K562 (cell line): ENCODE data around the gene TRIO. TPM values are rescaled to one million over a fixed set of nuclear protein-coding genes. Genes with fewer than 3 reads are reported as not detected.
A peak's percentile ranks its signal among the peaks of the same experiment; 100 is the strongest.

ENCODE experiments used
- ARID1B ChIP-seq: fragments of 450-650 bp; IDR thresholded peaks from 2 replicates; pipeline ENCODE4 v1.6.1; 2016; ENCODE audit warnings: antibody characterized with exemption, mild to moderate bottlenecking, inconsistent platforms
- CHD7 ChIP-seq: fragments of 200-600 bp; sonication (generic); IDR thresholded peaks from one replicate; pipeline ENCODE4 v1.6.1; 2012; ENCODE audit warnings: mild to moderate bottlenecking, low read depth, low read length, inconsistent platforms
- CTBP1 ChIP-seq: fragments of 450-650 bp; IDR thresholded peaks from 2 replicates; pipeline ENCODE4 v1.6.1; 2016; ENCODE audit warnings: borderline replicate concordance
- EP400 ChIP-seq: fragments of 450-650 bp; IDR thresholded peaks from 2 replicates; pipeline ENCODE4 v1.6.1; 2017; ENCODE audit warnings: antibody characterized with exemption, mild to moderate bottlenecking, moderate library complexity
- GATAD2B ChIP-seq: fragments of 450-650 bp; IDR thresholded peaks from 2 replicates; pipeline ENCODE4 v1.6.1; 2017; ENCODE audit warnings: mild to moderate bottlenecking, borderline replicate concordance
- HDAC3 ChIP-seq: fragments of 450-650 bp; IDR thresholded peaks from 2 replicates; pipeline ENCODE4 v1.6.1; 2018; ENCODE audit warnings: borderline replicate concordance, mild to moderate bottlenecking, moderate library complexity; ENCODE audit not compliant: partially characterized antibody
- MYNN ChIP-seq, 2 experiments: sonication (generic); formaldehyde crosslinking in 1 of 2; IDR thresholded peaks; 2 replicates each; pipeline versions ENCODE4 v1.5.0 to v1.6.1; 2016 to 2020; ENCODE audit warnings: antibody characterized with exemption in 1 of 2, missing genetic modification reagents in 1 of 2
- POLR2A ChIP-seq: fragments of 450-650 bp; conservative IDR thresholded peaks from 2 replicates; pipeline ENCODE4 v1.6.1; 2016
- ZBTB12 ChIP-seq: fragments of 250-450 bp; sonication (Bioruptor Pico); IDR thresholded peaks from 2 replicates; pipeline ENCODE4 v1.4.0; 2020
- ZFP36 ChIP-seq: fragments of 150-350 bp; IDR thresholded peaks from 2 replicates; pipeline ENCODE4 v1.6.1; 2018; ENCODE audit warnings: low read length, low read depth; ENCODE audit not compliant: partially characterized antibody
- ZNF239 ChIP-seq: fragments of 250-450 bp; sonication (Bioruptor Pico); IDR thresholded peaks from 2 replicates; pipeline ENCODE4 v1.4.0; 2020; ENCODE audit warnings: mild to moderate bottlenecking
- ZNF41 ChIP-seq: fragments of 250-450 bp; sonication (Bioruptor Pico); conservative IDR thresholded peaks from 2 replicates; pipeline ENCODE4 v1.4.0; 2020; ENCODE audit warnings: mild to moderate bottlenecking
- polyA plus RNA-seq, 8 experiments: library from polyadenylated mRNA; depleted of rRNA in 4 of 8; stranded (reverse) in 5 of 8; unstranded in 3 of 8; fragments of >200 nt; fragmentation: Nextera tagmentation in 2 of 8; fragmentation: Illumina TruSeq in 1 of 8; extraction: Ambion mirVana in 2 of 8; extraction: Trizol in 1 of 8; gene quantifications; 2 replicates each; pipeline versions ENCODE4 v1.2.1 to v1.2.3, GENCODE V29; 2011 to 2014; ENCODE audit warnings: inconsistent platforms in 1 of 8, missing spikeins in 1 of 8
- total RNA-seq, 7 experiments: library from RNA; depleted of rRNA in 6 of 7; stranded (reverse); fragments of >200 nt in 6 of 7; fragmentation: Illumina TruSeq in 2 of 7; extraction: Trizol in 2 of 7; gene quantifications; 2 replicates each; pipeline versions ENCODE4 v1.2.1 to v1.2.3, GENCODE V29; 2011 to 2021; ENCODE audit warnings: low replicate concordance in 1 of 7
- TF ChIP-seq, protein P1 (sequence below): sonication (generic); formaldehyde crosslinking; IDR thresholded peaks from 2 replicates; pipeline ENCODE4 v1.8.1; 2022; ENCODE audit warnings: missing genetic modification reagents
- TF ChIP-seq, protein P2 (sequence below): fragments of 250-450 bp; sonication (Bioruptor Pico); IDR thresholded peaks from 2 replicates; pipeline ENCODE4 v1.6.1; 2021; ENCODE audit warnings: mild to moderate bottlenecking

TRIO gene
- total and polyA plus RNA-seq, 9 of the 15 experiments (the other 6 are each of a cell fraction or from before 2014, with no cell fraction given) = 0.24 to 5.0 (median 1.1) TPM

DNA sequence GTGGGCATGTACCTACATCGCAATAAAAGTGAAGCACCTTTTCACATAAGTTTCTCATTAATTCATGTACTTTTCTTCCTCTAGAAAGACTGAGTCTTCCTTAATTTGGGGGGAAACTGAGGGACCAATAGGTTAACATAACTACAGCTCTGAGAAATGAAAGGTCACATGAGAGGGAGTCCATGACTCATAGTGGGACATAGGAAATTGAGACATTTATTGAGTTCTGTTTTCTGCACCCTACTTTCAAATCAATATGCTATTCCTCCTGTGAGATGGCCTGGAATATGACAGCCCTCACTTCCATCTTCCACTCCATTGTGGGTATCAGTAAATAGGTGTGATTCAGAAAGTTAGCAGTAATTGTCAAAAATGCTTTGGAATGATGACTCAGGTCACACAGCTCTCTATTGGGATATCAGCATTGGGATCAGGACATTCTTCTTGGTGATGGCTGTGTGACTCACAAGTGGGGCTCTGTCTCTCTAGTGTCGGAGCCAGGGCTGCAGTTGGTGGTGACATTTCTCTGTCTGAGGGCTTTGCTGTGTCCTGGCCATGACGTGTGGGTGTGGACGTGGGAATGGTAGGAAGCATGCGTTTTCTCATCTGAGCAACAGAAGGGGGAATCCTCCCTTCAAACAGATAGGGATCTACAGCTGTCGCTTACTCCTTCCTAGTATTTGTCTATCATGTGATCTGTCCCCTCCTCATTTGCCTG, 125.0 kb downstream of the TRIO start (continued):
- TF ChIP-seq EP400 = peak; percentile 26; the same call in 1 of the 2 replicates
- TF ChIP-seq HDAC3 = peak; percentile 40
- peak; percentile 8 for TF ChIP-seq ZFP36
- TF ChIP-seq, protein P1, sequence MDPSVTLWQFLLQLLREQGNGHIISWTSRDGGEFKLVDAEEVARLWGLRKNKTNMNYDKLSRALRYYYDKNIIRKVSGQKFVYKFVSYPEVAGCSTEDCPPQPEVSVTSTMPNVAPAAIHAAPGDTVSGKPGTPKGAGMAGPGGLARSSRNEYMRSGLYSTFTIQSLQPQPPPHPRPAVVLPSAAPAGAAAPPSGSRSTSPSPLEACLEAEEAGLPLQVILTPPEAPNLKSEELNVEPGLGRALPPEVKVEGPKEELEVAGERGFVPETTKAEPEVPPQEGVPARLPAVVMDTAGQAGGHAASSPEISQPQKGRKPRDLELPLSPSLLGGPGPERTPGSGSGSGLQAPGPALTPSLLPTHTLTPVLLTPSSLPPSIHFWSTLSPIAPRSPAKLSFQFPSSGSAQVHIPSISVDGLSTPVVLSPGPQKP (CRISPR knock-in tag) = no peak
- no peak for TF ChIP-seq POLR2A
- 0 out of 2 replicates have a peak, but pooled peaks have one; percentile 34 for TF ChIP-seq ZBTB12
- peak; percentile 43; the same call in 1 of the 2 replicates for TF ChIP-seq MYNN (IDR thresholded peaks at IDR 0.05)
- no peak for TF ChIP-seq MYNN (CRISPR knock-in tag; IDR thresholded peaks at IDR 0.05)
- TF ChIP-seq, protein P2, sequence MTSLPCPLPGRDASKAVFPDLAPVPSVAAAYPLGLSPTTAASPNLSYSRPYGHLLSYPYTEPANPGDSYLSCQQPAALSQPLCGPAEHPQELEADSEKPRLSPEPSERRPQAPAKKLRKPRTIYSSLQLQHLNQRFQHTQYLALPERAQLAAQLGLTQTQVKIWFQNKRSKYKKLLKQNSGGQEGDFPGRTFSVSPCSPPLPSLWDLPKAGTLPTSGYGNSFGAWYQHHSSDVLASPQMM (CRISPR knock-in tag) = no peak
- TF ChIP-seq ZNF41 (CRISPR knock-in tag) = no peak
- TF ChIP-seq CTBP1 = peak; percentile 92
- no peak for TF ChIP-seq CHD7
- no peak for TF ChIP-seq ZNF239 (CRISPR knock-in tag)
- peak; percentile 28; the same call in 1 of the 2 replicates for TF ChIP-seq GATAD2B
- peak; percentile 89 for TF ChIP-seq ARID1B
